ENCODE measurements around the gene ATP4B.

The ATP4B gene

GRCh38 chr13:113635048-113635420, 23.0 kb downstream of the ATP4B start:
- no peak overlapping the region for H3K4me3 ChIP-seq (ENCODE audit: low read length)
- DNase-seq (ENCODE audit: low read depth), result no peak
- TF ChIP-seq CTCF (IDR thresholded peaks at IDR 0.05; ENCODE audit: insufficient read depth, low read depth, low read length, missing control alignments), result no peak

GRCh38 chr13:113634279-113635047, 23.5 kb downstream of the ATP4B start:
- no peak overlapping the region for H3K4me3 ChIP-seq (ENCODE audit: low read length)
- TF ChIP-seq CTCF (IDR thresholded peaks at IDR 0.05; ENCODE audit: insufficient read depth, low read depth, low read length, missing control alignments), result no peak
- DNase-seq (ENCODE audit: low read depth), result no peak

- no peak for TF ChIP-seq CTCF (IDR thresholded peaks at IDR 0.05; ENCODE audit: insufficient read depth, low read depth, low read length, missing control alignments)
- no peak for DNase-seq (ENCODE audit: low read depth)
These were observed 24.5 kb downstream of the ATP4B start for GRCh38 chr13:113633485-113633873.

GRCh38 chr13:113632706-113633484, 25.1 kb downstream of the ATP4B start:
- DNase-seq (ENCODE audit: low read depth), result no peak
- H3K4me3 ChIP-seq (ENCODE audit: low read length), result no peak overlapping the region
- TF ChIP-seq CTCF (IDR thresholded peaks at IDR 0.05; ENCODE audit: insufficient read depth, low read depth, low read length, missing control alignments), result no peak

More at GRCh38 chr13:113633485-113633873, 24.5 kb downstream of the ATP4B start:
- H3K4me3 ChIP-seq (ENCODE audit: low read length), result no peak overlapping the region

GRCh38 chr13:113631341-113632095, 26.5 kb downstream of the ATP4B start:
- no peak for TF ChIP-seq CTCF (IDR thresholded peaks at IDR 0.05; ENCODE audit: insufficient read depth, low read depth, low read length, missing control alignments)
- DNase-seq (ENCODE audit: low read depth), result no peak
- H3K4me3 ChIP-seq (ENCODE audit: low read length), result no peak overlapping the region

- no peak for TF ChIP-seq CTCF (IDR thresholded peaks at IDR 0.05; ENCODE audit: insufficient read depth, low read depth, low read length, missing control alignments)
- no peak for DNase-seq (ENCODE audit: low read depth)
- no peak overlapping the region for H3K4me3 ChIP-seq (ENCODE audit: low read length)
These were observed 27.2 kb downstream of the ATP4B start for GRCh38 chr13:113630804-113631203.

Data from epithelial cell of esophagus (primary cell).